Renal pelvis (tissue), 4 donors: ENCODE data around the gene WFS1. TPM values are rescaled to one million over a fixed set of nuclear protein-coding genes. Genes with fewer than 3 reads are reported as not detected.

Experiments
- DNase-seq: peaks from one replicate; pipeline ENCODE4 v3.0.0-alpha.2; 2013
- polyA plus RNA-seq, 3 donors: library from polyadenylated mRNA; unstranded; fragments of 120-200 nt; gene quantifications; one replicate each; pipeline ENCODE4 v1.2.1, GENCODE V29; 2013; ENCODE audit not compliant: insufficient read length in 3 of 3

Gene WFS1
- polyA plus RNA-seq, 3 donors, result 27.9 to 34.4 (median 30.2) TPM

DNA sequence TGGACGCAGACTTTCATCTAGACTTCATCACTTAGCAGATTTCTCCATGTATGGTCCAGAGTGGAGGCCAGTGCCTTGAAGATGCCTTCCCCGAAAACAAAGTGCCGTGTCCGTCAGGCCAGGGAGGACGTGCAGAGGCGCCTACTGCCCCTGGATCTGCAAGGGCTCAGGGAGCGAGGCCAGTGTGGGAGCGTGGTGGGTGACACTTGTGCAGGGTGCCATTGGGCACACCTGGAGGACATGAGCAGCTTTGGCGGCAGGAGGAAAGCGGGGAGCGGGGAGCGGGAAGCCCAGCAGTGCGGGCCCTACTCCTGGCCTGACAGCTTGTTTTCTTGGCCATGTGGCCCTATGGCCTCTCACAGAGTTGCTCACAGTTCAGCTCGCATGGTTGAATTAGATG, 25.8 kb downstream of the WFS1 start:
- DNase-seq, result no peak

DNA sequence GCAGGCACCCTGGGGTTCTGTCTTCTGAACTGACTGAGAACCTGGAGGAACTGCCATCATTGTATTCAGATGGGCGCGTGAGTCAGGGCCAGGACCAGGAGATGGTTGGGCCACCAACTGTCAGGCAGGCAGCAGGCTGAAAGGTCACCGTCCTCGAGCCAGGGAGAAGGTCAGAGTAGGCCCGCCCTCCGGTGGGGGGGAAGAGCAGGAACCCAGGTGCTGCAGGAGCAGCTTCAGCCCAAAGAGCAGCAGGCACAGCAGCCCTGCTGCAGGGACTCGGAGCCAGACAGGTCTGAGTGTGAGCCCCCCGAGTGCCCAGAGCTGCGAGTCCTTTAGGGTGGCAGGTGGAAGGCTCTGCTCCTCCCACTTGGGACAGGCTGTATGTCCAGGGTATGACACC, 26.4 kb downstream of the WFS1 start:
- no peak for DNase-seq

DNA sequence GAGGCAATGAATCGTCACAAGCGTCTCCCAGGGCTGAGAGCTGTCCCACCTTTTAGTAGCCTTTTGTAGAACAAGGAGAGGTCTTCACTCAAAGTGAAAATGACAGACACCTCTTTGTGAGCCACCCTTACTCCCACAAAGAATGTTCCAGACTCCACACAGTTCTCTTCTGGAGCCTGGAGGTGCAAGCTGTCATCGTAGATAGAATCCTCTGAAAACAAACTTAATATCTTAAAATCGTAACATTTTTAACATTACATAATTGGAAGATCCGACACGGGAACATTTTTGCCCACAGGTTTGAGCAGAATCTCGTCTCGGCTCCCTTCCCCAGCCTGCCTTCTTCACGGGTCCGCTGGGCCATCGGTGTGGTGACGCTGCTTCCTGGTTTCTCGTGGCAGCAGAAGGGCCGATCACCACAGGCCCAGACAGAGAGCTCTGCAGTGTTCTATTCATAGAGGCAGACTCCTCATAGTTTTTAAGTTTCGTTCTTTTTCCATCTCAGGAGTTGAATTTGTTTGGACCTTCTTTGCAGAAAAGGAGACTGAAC, 27.7 kb downstream of the WFS1 start:
- DNase-seq, result no peak

DNA sequence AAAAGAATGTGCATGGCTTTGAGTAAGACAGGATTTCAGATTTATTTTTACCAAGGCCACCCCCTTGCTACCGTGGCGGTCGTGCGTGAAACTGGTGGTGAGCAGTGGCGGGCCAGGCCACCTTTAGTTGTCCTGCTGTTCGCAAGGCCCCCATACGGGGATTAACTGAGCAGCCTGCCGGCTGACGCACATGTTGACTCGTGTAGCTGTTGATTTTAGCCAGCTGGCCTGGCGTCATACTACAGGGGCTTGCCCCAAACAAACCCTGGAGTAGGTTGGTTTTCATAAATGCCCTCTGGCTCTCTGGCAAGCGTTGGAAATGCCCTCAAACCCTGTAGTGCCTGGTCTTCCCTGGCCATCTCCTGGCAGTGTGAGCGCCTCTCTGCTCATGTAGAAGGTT, 28.4 kb downstream of the WFS1 start:
- no peak for DNase-seq

DNA sequence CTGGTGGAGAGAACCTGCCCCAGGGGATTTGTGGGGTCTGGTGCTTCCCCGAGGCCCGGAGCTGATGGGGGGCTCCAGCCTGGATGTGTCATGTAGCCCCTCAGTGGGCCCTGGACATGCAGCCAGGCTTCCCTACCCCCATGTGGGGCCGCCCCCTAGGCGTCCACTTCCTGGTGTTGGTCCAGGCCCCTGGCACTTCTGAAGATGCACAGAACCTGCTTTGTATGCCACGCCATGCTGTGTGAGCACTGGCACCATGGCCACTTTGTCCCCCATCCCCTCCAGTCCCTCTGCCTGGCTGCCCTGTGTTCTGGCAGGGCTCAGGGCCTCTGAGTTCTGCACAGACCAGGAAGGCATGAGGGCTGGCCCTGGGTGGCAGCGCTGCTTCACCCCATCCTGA, 29.2 kb downstream of the WFS1 start:
- no peak for DNase-seq

DNA sequence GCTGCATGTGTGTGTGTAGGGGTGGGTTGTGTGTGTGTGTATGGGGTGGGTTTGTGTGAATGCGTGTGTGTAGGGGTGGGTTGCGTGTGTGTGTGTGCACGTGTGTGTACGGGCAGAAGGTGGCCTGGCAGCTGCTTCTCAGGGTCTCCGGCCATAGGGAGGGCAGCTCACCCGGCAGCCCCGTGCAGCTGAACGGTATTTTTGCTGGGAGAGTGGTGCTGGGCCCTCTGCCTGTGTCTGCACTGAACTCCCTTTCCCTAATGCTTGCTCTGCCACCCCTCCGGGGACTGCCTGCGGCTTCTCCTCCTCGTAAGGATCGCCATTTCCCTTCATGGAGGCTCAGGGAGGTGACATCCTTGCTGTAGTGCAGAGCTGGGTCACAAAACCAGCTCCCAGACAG, 30.2 kb downstream of the WFS1 start:
- no peak for DNase-seq

DNA sequence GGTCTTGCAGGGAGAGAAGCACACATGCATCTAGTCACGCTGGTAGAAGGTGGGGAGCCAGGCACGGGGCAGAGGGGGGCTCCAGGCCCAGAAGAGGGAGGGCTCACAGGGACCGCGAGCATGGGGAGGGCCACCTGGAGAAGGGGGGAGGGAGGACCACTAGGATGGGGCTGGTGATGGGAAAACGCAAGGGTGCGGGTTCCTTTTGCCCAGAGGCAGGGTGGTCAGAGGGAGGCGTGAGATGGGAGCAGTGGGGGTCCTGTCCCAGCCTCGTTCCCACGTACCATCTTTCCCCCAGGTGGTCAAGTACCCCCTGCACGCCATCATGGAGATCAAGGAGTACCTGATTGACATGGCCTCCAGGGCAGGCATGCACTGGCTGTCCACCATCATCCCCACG, 30.7 kb downstream of the WFS1 start:
- DNase-seq, result no peak

DNA sequence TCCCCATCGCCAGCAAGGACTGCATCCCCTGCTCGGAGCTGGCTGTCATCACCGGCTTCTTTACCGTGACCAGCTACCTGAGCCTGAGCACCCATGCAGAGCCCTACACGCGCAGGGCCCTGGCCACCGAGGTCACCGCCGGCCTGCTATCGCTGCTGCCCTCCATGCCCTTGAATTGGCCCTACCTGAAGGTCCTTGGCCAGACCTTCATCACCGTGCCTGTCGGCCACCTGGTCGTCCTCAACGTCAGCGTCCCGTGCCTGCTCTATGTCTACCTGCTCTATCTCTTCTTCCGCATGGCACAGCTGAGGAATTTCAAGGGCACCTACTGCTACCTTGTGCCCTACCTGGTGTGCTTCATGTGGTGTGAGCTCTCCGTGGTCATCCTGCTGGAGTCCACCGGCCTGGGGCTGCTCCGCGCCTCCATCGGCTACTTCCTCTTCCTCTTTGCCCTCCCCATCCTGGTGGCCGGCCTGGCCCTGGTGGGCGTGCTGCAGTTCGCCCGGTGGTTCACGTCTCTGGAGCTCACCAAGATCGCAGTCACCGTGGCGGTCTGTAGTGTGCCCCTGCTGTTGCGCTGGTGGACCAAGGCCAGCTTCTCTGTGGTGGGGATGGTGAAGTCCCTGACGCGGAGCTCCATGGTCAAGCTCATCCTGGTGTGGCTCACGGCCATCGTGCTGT, 31.5 kb downstream of the WFS1 start:
- no peak for DNase-seq

DNA sequence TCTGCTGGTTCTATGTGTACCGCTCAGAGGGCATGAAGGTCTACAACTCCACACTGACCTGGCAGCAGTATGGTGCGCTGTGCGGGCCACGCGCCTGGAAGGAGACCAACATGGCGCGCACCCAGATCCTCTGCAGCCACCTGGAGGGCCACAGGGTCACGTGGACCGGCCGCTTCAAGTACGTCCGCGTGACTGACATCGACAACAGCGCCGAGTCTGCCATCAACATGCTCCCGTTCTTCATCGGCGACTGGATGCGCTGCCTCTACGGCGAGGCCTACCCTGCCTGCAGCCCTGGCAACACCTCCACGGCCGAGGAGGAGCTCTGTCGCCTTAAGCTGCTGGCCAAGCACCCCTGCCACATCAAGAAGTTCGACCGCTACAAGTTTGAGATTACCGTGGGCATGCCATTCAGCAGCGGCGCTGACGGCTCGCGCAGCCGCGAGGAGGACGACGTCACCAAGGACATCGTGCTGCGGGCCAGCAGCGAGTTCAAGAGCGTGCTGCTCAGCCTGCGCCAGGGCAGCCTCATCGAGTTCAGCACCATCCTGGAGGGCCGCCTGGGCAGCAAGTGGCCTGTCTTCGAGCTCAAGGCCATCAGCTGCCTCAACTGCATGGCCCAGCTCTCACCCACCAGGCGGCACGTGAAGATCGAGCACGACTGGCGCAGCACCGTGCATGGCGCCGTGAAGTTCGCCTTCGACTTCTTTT, 32.2 kb downstream of the WFS1 start:
- no peak for DNase-seq

DNA sequence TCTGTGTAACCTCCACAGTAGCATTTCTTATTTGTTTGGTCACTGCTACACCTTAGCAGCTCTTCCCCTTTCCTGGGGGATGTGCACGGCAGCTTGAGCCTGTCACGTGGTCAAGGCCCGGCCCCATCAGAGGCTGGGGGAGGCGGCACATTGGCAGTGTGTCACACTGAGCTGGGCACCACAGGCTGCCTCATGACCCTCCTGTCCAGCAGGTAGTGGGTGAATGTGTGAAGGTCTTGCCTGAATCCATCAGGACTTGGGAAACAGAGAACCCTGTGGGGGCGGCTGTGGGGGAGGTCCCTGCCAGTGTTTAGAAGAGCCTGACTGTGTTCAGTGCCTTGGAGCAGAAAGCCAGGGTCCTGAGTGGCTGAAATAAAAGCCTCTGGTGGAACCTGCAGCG, 33.2 kb downstream of the WFS1 start:
- DNase-seq, result no peak

DNA sequence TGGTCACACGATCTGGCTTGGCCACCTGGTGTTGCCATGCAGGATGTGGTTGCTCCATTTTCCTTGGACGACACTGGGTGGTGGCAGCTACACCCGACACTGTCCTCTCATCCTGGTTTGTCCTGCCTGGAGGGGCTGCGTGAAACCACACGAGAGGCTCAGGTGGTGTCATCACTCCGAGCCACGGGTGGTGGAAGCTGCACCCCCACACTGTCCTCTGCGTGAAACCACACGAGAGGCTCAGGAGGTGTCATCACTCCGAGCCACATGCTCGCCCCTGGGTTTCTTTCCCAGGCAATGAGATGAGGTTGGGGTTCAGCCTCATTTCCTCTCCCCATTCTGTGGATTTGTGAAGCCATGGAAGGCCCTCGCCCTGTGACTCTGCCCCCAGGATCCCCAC, 34.3 kb downstream of the WFS1 start:
- no peak for DNase-seq

DNA sequence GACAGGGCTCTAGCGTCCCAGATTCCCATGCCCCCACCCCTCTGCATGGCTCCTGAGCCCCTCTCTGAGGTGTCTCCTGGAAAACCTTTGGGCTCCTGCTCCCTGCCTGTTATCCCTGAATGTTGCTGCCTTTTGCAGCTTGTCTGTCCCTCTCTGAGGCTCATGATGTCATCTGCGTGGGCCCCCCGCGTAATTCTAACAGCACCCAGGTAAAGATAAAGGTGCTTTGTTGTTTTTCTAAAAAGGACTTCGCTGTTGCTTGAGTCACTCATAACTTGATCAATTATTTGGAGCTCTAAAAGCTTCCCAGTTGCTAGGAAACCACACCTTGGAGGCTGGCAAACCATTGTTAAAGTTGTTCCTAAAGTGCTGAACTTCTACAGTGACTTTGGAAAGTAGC, 36.6 kb downstream of the WFS1 start:
- DNase-seq, result no peak

DNA sequence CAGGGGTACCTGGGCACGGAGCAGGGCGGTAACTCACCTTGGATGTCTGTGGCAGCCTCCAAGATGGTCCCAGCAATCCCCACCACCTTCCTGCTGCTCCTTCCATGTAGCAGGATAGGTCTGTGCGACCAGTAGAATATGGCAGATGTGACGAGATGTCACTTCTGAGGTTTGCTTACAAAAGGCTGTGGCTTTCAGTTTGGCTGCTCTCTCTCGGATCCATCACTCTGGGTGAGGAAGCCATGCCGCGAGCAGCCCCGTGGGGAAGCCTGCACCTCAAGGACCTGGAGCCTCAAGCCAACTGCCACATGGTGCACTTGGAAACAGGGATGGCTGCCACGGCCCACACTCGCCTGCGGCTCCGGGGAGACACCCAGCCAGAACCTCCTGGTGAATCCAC, 37.6 kb downstream of the WFS1 start:
- DNase-seq, result no peak

DNA sequence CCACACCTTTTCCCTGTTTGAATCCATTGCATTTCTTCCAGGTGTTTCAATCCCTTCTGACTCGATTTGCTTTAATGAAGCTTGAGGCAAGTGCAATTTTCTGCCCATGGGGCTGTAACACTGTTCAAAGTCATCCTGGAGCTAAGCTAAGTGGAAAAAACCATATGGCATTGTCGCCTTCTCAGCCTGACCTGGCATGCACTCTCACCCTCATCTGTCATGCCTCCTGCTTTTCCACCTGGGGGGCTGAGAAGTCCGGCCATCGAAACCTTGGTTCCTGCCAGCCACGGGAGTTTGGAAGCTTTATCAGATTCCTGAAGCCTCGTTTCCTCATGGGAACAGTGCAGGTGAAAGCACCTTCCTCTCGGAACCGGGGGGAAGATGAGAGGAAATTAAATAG, 38.2 kb downstream of the WFS1 start:
- no peak for DNase-seq

DNA sequence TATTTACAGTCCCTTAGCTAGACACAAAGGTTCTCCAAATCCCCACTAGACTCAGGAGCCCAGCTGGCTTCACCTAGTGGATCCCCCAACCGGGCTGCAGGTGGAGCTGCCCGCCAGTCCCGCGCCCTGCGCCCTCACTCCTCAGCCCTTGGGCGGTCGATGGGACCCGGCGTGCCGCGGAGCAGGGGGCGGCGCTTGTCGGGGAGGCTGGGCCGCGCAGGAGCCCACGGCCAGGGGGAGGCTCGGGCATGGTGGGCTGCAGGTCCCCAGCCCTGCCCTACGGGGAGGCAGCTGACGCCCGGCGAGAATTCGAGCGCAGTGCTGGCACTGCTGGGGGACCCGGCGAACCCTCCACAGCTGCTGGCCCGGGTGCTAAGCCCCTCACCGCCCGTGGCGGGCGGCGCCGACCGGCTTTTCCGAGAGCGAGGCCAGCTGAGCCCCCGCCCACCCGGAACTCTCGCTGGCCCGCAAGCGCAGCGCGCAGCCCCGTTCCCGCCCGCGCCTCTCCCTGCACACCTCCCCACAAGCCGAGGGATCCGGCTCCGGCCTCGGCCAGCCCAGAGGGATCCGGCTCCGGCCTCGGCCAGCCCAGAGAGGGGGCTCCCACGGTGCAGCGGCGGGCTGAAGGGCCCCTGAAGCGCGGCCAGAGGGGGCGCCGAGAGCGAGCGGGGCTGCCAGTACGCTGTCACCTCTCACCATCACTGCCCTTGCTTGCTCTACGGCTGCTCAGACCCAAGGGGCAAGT, 39.4 kb downstream of the WFS1 start:
- peak; percentile 41 for DNase-seq

DNA sequence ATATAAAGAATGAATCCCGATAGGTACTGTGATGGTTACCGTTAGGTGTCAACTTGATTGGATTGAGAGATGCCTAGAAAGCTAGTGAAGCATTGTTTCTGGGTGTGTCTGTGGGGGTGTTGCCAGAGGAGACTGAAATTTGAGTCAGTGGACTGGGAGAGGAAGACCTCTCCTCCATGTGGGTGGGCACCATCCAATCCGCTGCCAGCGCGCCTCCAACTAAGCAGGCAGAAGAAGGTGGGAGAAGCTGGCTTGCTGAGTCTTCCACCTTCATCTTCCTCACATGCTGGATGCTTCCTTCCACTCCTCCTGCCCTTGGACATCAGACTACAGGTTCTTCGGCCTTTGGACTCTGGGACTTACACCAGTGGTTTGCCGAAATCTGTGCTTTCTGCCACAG, 40.1 kb downstream of the WFS1 start:
- DNase-seq, result no peak

DNA sequence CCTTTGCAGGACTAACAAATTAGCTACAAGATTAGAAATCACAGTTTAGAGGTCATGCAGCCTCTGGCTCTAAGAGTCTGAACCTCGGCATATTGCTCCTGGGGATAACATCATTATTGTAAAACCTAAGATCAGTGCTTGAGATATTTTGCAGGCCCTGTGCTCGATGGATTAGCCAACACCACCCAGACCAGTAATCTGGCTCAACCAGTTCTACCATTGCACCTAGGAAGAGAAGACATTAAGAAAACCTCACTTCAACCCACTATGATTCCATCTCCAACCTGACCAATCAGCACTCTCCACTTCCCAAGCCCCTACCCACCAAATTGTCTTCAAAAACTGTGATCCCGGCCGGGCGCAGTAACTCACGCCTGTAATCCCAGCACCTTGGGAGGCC, 43.6 kb downstream of the WFS1 start:
- DNase-seq, result no peak

DNA sequence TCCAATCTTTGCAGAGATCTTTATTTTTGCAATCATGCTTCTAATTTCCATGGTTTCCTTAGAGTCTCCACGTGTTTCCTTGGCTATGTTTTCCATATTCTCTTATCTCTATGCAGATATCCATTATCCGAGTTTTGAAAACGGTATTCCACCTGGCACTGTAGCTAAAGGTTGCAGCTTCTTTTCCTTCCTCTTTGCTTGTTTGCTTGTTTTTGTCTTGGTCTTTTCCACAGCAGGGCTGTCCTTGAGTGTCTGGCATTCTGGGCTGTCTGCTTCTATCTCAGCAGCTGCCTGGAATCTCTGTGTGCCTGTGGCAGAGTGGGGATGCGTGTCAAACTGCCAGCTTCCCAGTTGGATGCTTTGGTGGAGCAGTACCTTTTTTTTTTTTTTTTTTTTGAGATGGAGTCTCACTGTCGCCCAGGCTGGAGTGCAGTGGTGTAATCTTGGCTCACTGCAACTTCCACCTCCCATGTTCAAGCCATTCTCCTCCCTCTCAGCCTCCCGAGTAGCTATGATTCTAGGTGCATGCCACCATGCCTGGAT, 46.9 kb downstream of the WFS1 start:
- no peak for DNase-seq

DNA sequence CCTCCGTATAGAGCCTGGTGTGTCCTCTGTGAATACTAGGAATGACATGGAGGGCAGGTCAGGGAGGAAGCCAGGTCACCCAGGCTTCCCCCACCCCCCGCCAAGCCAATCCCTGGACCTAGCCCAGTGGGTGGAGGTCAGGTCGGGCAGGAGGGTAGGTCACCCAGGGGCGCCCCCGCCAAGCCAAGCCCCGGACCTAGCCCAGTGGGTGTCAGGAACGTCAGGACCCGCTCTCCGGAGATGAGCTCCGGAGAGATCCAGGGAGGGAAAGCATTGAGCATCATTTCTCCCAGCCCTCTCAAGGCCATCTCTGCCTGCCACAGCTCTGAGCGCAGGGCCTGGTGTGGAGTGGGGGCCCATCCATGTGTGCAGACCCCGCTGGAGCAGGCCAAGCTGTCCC, 48.6 kb downstream of the WFS1 start:
- DNase-seq, result no peak

DNA sequence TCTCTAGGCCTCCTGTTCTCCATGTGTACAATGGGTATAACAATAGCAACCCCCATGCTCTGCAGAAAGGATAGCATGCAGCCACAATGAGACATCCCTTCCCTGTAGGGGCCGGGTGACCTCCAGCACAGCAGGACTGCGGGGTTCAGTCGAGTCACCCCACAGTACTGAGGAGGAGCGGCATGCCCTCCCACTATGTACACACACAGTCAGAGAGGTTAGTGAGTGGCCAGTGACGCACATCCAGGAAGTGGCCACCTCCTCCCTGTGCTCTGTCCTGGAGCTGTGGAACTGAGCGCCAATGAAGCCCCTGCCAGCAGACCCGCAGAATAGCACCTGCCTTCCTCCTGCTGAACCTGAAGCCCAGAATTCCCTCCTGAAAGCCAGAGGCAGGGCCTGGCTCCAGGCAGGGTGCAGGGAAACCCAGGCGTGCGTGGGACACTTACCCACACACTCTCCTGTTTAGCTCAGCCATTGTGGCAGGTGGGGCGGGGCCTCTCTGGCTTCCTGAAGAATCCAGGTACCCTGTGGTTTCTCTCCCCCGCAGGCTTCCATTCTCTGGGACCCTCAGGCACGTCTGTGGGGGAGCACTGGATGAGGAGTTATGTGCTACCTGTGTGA, 50.0 kb downstream of the WFS1 start:
- no peak for DNase-seq

DNA sequence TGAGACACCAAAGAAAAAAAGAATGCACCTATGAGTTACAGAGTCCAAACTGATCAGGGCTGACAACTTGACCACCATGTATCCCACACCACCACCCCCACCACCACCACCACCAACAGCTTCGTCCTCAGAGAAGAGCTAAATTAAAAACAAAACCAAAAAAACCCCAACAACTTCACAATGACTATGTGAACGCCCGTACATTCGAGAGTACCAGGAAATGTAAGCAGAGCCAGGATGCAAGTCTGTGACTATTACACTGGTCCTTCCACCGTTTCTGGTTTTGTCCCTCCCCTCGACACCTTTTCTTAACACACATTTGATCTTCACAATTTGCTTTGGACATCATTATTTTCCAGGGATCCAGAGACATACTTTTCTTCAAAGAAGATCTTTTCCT, 51.0 kb downstream of the WFS1 start:
- no peak for DNase-seq

DNA sequence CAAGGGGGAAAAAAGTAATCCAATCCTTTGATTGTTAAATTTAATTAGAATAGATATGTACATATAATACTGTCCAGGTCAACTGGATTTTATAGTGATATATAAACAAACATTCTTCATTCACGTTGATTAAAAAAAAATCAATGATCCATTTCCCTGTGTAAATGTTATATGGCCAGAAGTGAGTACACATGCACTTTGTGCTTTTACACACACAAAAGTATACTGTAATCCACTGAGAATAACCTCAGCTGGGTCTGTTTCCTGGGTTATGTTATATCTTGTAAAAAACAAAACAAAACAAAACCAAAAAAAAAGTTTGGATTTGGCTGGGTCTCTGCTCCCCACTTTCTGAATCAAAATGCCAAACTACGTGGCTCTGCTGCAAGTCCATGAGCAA, 51.7 kb downstream of the WFS1 start:
- no peak for DNase-seq
